Cardiac fibroblast (primary cell): ENCODE measurements around the gene RIPOR2.
A peak's percentile ranks its signal among the peaks of the same experiment; 100 is the strongest.

Experiments
- DNase-seq, 2 donors: peaks; one replicate each; pipeline versions ENCODE4 v3.0.0 to v3.0.0-alpha.2; 2010; ENCODE audit warnings: low read depth in 2 of 2
- H3K4me3 ChIP-seq, 2 donors: replicated peaks in 1 of 2; 1 replicate in 1 of 2; 2 replicates in 1 of 2; pipeline ENCODE4 v1.5.1; 2011; ENCODE audit warnings: low read depth in 2 of 2, low read length in 2 of 2, mild to moderate bottlenecking in 2 of 2, moderate library complexity in 1 of 2
- TF ChIP-seq, protein P1 (sequence below): IDR thresholded peaks from one replicate; pipeline ENCODE4 v1.5.1; 2011; ENCODE audit warnings: low read depth, mild to moderate bottlenecking, low read length, inconsistent platforms

Gene RIPOR2

DNA sequence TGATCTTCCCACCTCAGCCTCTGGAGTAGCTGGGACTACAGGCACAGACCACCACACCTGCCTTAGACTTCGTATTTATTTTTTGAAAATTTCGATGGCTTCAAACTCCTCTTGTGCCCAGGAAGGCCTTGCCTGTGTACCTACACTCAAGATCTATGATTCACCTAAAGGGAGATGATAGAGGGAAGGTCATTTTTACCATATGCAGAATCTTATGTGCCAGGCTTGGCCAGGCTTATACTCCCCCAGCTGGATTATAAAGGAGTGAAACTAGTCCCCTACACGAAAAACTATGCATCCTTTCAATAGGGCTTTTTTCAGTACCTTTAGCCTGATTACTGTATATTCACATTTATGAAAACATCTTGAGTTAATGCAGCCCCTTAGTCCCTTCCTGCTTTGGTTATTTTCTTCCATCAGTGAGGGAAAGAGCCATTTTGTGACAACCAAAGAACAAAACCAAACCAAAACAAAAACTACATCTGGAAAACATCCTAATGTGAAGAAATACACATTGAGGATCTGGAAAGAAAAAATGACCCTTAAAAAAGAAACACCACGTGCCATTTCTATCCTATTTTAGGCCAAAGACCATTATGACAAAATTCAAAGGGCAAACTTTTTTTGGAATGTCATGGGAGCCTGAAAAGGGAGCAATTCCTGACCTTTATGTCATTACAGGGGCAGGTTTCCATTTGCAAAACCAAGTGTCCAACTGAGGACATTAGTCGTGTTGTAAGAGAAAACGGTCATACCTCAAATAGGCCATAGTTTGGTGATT is 34.7 kb downstream of the RIPOR2 start:
- H3K4me3 ChIP-seq, result no peak overlapping the region
- no peak for DNase-seq
- TF ChIP-seq, protein P1, sequence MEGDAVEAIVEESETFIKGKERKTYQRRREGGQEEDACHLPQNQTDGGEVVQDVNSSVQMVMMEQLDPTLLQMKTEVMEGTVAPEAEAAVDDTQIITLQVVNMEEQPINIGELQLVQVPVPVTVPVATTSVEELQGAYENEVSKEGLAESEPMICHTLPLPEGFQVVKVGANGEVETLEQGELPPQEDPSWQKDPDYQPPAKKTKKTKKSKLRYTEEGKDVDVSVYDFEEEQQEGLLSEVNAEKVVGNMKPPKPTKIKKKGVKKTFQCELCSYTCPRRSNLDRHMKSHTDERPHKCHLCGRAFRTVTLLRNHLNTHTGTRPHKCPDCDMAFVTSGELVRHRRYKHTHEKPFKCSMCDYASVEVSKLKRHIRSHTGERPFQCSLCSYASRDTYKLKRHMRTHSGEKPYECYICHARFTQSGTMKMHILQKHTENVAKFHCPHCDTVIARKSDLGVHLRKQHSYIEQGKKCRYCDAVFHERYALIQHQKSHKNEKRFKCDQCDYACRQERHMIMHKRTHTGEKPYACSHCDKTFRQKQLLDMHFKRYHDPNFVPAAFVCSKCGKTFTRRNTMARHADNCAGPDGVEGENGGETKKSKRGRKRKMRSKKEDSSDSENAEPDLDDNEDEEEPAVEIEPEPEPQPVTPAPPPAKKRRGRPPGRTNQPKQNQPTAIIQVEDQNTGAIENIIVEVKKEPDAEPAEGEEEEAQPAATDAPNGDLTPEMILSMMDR, result no peak

DNA sequence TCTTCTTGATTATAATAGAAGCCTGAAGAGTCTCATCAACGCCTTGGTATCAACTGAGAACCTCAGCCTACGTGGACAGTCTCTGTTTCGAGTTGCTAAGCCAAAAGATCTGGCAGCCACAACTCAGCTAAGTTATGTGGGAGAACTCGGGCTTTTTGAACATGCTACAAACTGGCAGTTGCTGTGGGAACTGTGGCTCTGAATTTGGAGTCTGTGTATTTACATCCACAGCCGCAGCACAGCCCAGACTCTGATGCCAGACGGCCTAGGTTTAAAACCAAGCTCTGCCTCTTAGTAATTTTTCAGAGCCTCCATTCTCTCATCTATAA is 35.8 kb downstream of the RIPOR2 start:
- TF ChIP-seq, protein P1, result no peak
- peak in 1 of 2 donors; percentile 64 for DNase-seq
- no peak overlapping the region for H3K4me3 ChIP-seq

DNA sequence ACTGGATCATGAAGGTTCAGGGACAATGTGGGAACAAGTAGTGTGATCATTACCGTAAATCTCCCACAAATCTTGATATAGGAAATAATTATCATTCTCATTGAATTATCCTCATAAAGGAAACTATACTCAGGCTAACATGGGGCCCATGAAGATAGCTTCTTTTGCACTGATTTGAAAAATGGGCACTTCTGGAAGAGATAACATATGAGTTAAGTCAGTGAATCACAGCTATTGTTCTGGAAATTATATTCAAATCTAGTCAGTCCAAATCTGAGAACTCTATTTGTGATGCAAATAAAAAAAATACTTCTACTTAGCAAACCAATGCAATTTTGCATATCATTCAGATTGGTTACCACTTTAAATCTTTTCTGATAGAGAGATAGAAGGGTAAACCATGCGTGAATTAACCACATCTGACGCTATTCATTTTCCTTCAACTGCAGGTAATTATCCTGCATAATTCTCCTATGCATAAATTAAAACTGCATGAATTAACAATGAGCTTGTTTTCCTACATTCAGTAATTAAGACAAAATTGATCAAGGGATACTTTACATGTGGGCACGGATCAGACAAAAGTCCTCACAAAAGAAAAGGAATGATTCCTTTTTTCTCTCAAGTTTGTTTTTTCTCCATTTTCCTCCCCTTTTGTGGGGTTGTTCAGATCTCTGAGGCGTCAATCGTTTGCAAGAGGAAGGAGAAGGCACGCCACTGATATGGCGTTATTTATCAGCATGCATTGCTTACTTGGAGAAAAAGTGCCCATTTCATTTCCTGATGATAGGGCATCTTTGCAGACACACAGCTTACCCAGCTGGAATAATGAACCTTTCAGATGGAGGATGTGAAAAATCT is 36.4 kb downstream of the RIPOR2 start:
- TF ChIP-seq, protein P1, result no peak
- no peak overlapping the region for H3K4me3 ChIP-seq
- no peak for DNase-seq

DNA sequence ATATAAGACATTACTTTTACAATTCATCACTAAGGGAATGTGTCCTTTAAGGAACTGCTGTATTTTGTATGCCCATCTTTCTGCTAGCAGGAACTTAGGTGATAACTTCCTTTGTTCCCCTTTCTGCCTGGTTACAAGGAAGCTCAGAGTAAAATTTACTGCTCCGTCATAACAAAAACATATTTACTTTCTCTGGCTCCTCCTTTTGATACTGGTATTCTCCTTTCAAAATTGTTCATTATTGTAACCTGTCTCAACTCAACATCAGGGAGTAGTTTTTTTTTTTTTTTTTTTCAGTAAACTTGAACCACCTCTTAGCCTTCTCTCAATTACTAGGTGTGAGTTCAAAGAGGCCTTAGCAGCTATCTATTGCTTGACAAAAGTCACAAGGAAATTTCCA is 37.1 kb downstream of the RIPOR2 start:
- H3K4me3 ChIP-seq, result no peak overlapping the region
- DNase-seq, result no peak
- TF ChIP-seq, protein P1, result no peak

DNA sequence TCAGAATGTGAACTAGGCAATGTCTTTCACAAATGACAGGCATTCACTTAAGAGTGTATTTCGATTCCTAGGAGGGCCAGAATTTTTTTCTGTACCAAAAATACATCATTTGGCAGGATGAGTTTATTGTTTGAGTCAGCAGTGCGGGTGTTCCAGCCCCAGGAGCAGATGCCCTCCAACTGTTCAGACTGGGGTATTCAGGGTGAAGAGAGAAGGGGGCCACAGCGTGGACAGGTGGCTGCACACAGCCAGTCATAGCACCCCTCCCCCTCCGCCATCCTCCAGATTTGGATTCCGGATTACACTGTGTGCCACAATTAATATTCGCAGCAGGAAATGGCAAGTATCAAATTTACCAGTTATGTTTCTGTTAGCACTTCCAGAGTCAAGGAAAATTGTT is 38.6 kb downstream of the RIPOR2 start:
- no peak overlapping the region for H3K4me3 ChIP-seq
- TF ChIP-seq, protein P1, result no peak
- no peak for DNase-seq

DNA sequence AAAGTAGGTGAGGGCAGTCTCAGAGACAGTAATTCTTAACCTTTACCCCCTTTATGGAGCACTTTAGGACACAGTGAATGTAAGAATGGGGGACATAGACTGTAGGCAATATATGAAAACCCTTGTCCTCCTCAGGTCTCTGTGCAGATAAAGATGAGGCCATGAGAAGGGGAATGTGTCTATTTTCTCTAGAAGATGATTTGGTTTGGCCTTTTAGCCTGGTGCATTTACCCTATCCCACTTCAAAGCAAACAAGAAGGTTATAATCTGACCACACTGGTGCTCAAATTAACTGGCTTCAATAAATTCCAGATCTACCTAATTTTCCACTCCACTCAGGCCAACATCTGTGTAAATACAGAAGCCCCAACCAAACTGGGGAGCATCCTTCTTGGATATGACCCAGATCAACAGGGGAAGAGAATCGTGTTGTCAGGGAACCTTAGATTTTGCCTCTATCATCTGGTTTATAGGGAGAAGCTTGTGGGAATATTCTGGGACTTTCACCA is 42.4 kb downstream of the RIPOR2 start:
- DNase-seq, result no peak
- no peak overlapping the region for H3K4me3 ChIP-seq
- TF ChIP-seq, protein P1, result no peak
